ENCODE results near the gene DDX21.
"Not testable (repeated sequence)": the region's sequence is repeated elsewhere in the genome, so short reads cannot be mapped to it uniquely, and the experiment has no call there.

DNA sequence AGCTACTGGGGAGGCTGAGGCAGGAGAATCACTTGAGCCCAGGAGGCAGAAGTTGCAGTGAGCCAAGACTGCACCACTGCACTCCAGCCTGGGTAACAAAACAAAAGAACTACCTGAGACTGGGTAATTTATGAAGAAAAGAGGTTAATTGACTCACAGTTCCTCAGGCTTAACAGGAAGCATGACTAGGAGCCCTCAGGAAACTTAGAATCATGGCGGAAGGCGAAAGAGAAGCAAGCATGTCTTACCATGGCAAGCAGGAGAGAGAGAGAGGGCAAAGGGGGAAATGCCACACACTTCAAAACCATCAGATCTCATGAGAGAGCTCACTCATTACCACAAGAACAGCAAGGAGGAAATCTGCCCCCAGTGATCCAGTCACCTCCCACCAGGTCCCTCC is 56.8 kb downstream of the DDX21 start:
- TF ChIP-seq, protein P1, sequence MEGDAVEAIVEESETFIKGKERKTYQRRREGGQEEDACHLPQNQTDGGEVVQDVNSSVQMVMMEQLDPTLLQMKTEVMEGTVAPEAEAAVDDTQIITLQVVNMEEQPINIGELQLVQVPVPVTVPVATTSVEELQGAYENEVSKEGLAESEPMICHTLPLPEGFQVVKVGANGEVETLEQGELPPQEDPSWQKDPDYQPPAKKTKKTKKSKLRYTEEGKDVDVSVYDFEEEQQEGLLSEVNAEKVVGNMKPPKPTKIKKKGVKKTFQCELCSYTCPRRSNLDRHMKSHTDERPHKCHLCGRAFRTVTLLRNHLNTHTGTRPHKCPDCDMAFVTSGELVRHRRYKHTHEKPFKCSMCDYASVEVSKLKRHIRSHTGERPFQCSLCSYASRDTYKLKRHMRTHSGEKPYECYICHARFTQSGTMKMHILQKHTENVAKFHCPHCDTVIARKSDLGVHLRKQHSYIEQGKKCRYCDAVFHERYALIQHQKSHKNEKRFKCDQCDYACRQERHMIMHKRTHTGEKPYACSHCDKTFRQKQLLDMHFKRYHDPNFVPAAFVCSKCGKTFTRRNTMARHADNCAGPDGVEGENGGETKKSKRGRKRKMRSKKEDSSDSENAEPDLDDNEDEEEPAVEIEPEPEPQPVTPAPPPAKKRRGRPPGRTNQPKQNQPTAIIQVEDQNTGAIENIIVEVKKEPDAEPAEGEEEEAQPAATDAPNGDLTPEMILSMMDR (conservative IDR thresholded peaks at IDR 0.05): not testable (repeated sequence)
- TF ChIP-seq EZH2 (IDR thresholded peaks at IDR 0.05; ENCODE audit: low read depth): not testable (repeated sequence)
